CD4-positive, alpha-beta T cell treated with Interleukin-17A for 4 hours (primary cell): Measurements from ENCODE around the gene ASPN.
"Not testable (repeated sequence)": the region's sequence is repeated elsewhere in the genome, so short reads cannot be mapped to it uniquely, and the experiment has no call there.

Experiments
- DNase-seq: peaks from one replicate; pipeline ENCODE4 v3.0.0-alpha.2; 2020; ENCODE audit warnings: mixed read lengths

ASPN gene

DNA sequence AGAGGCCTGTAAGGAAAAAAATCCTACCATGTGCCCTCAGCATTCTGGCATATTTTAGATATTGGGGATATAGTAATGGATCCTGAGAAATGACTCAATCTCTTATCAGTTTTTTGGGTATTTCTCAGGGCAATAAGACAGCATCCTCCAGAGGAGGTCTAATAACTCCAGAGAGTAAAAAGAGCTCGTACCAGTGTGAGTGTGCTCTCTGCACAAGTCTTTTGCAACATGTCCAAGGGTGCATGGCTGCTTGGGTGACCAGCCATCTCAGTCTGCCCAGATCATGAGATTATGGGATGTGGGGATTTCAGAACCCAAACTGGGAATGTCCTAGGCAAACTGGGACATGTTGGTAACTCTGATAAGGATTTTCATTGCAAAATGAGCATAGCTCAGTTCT lies 15.3 kb downstream of the ASPN start:
- DNase-seq: no peak

DNA sequence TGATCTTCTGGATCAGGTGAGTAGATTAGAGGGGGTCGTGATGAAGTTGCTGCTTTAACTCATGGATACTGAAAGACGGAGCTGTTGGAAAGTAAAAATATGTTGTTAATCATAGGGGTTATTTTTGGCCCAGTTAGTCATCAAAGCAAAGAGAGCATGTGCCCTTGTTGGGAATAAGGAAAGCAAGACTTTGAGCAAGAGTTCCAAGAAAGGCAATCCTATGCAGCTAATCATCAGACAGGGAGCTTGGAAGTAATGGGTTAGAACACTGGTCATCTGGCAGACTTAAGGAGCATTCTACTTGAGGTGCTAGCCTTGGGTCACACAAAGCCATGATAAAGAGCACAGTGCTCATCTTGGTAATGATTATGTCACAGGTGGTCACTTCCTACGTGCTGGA lies 18.3 kb downstream of the ASPN start:
- DNase-seq: no peak

DNA sequence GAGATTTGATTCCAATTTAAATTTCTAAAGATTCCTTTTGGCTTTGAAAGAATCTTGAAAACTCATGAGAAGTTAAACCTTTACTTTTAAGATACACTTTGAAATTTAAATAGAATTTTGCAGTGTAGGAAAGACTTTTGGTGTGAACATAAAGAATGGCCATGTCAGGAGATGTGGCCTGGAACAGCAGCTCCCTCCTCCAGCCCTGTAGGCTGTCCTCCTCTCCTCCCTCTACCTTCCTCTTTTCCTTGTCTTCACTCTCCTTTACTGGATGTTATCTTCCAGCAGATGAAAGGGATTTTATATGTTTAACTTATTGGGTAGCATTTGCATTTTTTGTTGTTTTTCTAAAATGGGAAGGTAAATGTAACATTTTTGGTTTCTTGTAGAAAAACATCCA lies 18.9 kb downstream of the ASPN start:
- no peak for DNase-seq

- no peak for DNase-seq
Measured at GRCh38 chr9:92457576-92457975, 24.7 kb downstream of the ASPN start.

GRCh38 chr9:92455217-92455616 lies 27.1 kb downstream of the ASPN start:
- no peak for DNase-seq

DNA sequence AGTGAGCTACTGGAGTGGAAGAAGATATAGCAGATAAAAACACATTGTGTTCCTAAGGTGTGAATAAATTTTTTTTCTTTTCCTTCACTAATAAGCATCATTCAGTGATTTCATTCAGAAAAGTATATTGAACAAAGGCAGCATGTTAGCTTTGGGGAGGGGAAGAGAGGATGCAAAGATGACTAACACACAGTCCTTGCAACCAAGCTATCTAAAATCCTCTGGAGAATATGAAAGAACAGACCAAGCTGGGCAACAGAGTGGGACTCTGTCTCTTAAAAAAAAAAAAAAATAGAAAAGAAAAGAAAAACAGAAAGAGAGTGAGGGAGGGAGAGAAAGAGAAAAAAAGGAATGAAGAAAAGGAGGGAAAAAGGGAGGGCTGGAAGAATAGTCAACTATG lies 35.8 kb downstream of the ASPN start:
- DNase-seq: no peak

GRCh38 chr9:92444841-92445240 lies 37.5 kb downstream of the ASPN start:
- no peak for DNase-seq

DNA sequence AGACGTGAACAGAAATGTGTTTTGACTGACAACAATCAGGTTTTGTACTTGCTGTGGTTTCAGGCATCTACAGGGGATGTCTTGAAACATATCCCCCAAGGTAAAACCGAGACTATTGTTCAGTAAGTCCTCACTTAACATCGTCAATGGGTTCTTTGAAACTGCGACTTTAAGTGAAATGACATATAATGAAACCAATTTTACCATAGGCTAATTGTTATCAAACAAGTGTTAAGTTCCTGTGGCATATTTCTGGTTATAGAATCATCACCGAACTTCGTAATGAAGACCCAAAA lies 41.6 kb downstream of the ASPN start:
- no peak for DNase-seq

DNA sequence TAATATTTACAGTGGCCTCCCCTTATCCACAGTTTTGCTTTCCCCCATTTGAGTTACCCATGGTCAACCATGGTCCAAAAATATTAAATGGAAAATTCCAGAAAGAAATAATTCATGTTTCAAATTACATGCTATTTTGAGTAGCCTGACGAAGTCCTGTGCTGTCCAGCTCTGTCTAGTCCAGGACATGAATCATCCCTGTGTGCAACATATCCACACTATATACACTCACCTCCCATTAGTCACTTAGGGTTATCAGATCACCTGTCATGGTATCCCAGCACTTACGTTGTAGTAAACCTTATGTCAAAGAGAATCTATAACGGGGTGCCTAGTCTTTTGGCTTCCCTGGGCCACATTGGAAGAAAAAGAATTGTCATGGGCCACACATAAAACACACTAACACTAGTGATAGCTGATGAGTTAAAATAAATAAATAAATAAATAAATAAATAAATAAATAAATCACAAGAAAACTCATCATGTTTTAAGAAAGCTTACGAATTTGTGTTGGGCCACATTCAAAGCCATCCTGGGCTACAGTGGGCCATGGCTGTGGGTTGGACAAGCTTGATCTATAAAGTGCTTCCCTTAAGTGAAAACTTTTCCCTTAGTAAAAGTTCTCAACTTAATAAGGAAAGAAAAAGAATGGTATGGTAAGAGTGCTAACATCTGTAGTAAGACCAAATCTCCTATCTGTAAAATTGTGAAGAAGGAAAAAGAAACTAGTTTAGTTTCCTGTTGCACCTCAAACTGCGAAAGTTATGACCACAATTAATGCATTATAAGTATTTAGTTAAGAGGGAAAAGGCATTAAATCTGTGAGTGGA lies 42.2 kb downstream of the ASPN start:
- no peak for DNase-seq

GRCh38 chr9:92438900-92439526 lies 43.3 kb downstream of the ASPN start:
- no peak for DNase-seq

DNA sequence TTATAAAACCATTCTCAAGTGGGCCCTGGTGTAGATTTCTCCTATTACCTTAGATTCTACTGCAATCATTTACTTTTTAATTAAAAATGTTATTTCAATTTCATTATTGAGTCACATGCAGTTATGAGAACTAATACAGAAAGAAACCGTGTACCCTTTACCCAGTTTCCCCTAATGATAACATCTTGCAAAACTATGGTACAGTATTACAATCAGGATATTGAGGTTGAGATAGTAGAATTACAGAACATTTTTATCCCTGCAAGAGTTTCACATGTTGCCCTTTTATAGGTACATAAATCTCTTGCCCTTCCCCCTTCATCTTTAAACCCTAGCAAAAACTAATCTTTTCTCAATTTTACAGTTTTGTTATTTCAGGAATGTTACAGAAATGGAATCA lies 47.0 kb downstream of the ASPN start:
- DNase-seq: no peak

DNA sequence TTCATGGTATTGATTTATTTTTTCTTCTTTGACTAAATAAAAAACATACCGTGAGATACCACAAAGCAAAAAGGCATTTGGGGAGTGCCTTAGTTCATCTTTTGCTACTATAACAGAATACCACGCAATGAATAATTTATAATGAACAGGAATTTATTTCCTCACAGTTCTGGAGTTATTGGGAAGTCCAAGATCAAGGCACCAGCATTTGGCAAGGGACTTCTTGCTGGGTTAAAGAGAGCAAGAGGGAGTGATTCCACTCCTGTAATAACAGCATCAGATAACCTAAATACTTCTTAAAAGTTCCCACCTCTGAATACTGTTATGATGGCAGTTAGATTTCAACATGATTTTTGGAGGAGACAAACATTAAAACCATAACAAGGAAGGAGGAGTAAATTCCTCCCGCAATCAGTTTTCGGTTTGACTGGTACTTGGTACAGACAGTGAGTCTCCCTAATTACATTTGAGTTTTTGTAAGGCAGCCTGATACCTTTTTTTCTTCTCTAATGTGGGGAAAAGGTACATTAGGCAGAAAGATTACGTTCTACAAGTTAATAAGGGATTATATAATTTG lies 49.2 kb downstream of the ASPN start:
- DNase-seq: no peak

DNA sequence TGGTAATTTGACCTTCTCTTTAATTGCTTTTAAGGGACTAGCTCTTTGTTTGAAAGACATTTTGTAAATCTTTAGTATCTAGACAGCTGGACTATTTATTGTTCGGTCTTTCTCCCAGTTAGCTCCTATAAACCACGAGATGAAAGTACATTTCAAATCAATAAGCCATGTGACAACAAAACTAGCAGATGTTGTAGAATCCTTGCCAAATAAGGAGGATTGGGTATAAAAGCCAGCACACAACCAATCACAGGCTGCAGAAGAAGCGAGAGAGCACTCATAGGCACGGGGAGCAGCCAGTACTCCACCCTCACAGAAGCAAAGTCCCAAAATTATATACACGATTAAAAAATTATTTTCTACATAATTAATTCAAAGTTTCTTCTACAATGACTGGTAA lies 50.0 kb downstream of the ASPN start:
- no peak for DNase-seq

DNA sequence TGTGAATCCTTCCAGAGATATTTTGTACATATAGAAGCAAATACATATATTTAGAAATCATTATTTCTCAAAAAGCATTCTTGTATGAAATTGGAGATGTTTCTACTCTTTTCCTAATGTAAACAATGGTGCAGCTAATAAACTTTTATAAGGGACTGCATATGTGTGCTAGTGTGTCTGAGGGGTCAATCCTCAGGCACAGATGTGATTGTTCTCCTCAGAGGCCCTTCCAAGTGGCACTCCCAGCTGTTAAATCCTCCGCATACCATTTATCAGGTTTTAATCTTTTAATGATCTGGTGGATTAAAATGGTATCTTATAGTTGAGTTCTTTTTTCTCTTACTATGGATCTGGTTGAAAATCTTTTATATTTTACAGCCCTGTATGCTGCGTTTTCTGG lies 52.5 kb downstream of the ASPN start:
- DNase-seq: no peak

GRCh38 chr9:92426501-92427145 lies 55.7 kb downstream of the ASPN start:
- DNase-seq: no peak

DNA sequence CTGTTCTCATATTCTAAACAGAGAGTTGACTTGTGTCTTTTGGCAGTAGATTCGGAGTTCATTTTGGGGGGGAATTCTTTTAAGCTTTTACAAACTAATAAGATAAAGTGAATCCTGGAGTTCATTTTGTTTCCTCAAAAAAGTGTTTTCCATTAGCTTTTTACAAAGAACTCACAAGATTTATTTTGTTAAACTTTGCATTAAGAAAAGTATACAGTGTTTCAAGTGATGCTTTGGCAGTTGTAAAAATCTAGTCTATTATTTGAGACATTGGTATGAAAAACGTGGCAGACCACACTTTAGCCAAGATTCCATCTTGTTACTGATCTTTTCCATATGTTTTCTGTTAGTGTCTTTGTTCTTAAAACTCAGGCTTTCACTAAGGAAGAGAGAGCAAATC lies 56.8 kb downstream of the ASPN start:
- DNase-seq: no peak

DNA sequence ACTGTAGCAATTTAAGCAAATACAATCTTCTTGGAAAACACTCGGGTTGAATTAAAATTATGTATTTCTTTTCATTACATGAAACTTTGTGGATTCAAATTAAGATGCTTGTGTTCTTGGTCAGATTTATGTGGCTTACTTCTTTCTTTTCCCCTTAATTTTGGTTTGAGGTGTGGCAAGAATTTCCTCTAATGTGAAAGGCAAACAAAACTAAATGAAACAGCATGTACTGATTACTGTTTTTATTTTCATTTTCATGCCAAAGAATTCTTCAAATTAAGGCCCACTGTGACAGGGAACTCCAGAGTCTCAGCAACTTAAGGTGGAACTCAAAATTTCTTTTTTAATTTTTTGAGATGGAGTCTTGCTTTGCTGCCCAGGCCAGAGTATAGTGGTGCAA lies 58.0 kb downstream of the ASPN start, which contains the start of gene OMD:
OMD (minus strand) TSS at position 132 of the 400 bp plus-strand sequence. CDS start 6,913 bp downstream, outside the sequence.
- no peak for DNase-seq

GRCh38 chr9:92423612-92424011 lies 58.7 kb downstream of the ASPN start:
- DNase-seq: no peak

DNA sequence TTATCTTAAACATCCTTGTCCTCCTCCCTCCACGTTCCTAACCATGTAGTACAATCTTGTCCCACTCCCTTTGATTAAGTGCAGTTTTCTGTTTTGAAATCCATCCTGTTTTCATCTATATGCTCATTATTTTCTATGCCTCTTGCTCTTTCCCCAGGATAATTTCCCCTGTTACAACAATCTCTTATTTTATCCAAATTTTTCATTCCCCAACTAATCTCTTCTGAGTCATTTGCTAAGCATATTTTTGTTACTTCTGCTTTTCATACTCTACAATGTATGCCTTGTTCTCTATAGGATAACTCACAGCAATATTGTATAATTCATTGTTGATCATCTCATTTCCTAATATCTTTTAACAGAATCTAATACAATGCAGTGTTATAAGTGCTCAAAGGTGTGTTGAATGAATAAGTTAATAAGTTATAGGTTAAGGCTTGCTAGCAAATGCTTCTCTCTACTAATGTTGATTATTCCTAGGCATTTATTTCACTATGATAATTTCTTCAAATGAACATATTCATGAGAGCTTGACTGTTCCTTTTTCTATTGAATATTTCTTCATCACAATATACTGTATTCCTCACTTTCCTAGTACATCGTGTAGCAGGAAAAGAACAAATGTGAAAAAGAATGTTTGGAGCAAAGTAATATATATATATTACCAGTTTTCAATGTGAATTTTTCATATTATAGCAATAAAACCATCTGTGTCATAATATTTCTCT lies 59.5 kb downstream of the ASPN start:
- no peak for DNase-seq

DNA sequence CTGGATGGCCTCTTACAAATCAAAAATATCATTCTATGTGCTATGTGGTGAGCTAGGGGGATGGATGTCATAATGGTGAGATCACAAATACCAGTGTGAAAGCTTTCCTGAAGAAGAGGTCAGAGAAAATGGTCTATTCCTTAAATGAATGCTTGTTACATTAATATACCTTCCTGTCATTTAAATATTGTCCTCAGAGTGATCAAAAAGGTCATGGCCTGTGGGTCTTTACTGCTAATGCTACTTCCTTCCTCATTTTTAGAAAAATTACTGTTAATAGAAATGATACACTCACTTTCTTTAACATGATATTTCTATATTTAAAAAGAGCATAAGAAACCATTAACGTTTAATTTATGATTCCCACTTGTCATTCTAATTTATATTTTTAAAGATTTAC lies 67.7 kb downstream of the ASPN start:
- no peak for DNase-seq

DNA sequence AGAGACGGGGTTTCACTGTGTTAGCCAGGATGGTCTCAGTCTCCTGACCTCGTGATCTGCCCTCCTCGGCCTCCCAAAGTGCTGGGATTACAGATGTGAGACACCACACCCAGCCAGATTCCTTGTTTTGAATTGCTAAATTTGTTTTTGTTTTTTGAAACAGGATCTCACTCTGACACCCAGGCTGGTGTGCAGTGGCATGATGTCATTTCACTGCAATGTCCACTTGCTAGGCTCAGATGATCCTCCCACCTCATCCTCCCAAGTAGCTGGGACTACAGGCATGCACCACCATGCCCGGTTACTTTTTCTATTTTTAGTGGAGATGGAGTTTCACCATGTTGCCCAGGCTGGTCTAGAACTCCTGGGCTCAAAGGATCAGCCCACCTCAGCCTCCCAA lies 71.1 kb downstream of the ASPN start:
- DNase-seq: not testable (repeated sequence)

DNA sequence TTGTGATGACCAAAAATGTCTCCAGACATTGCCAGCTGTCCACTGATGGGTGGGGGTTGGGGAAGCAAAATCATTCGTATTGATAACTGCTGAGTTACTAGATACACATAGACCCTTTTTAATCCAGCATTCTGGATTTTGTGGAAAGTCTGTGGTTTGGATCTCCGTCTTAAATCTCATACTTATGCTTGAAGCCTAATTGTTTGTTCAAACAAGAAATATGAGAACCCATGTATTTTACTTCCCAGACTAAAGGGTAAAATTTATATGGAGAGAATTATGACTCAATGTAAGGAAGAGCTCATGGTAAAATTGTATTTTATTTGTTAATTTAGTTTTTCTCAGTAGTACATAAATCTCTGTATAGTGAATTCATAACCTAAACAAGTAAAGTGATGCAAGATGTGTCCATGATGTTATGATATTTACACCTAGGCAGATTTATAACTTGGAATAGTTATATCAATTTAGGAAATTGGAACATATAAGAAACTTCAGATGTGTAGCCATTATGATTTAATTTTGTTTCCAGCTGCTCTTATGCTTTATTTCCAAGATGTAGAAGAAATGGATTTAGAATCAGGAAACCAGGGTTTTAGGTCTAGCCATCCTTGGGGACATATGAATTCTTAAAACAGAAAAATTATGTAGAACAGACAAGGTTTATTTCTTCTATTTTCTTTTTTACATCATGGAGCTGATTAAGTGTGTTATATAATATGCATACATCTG lies 73.4 kb downstream of the ASPN start:
- no peak for DNase-seq

GRCh38 chr9:92407818-92408217 lies 74.5 kb downstream of the ASPN start:
- no peak for DNase-seq
